Fibroblast of lung (primary cell): ENCODE results near the gene TBX6.

Experiments used
- CTCF ChIP-seq, 2 donors: IDR thresholded peaks in 1 of 2; conservative IDR thresholded peaks in 1 of 2; 1 replicate in 1 of 2; 2 replicates in 1 of 2; pipeline ENCODE4 v1.5.1; 2011 to 2012; ENCODE audit warnings: low read length in 2 of 2, control low read depth in 1 of 2, inconsistent platforms in 1 of 2, low read depth in 1 of 2, mild to moderate bottlenecking in 1 of 2
- EZH2 ChIP-seq: IDR thresholded peaks from 2 replicates; pipeline ENCODE4 v1.5.1; 2012; ENCODE audit warnings: low read length, control low read depth, mild to moderate bottlenecking; ENCODE audit errors: missing control alignments

- TF ChIP-seq EZH2 (no peak), CTCF (conservative IDR thresholded peaks at IDR 0.05 in 1 of 2, IDR thresholded peaks at IDR 0.05 in 1 of 2; ENCODE audit: low read depth in 1 of 2, low read length in 2 of 2) (no peak)
These were observed 33.3 kb upstream of the TBX6 start for GRCh38 chr16:30124985-30125379.
